GM21737 (cell line): ENCODE data around the gene NCOR1.
"Not testable (repeated sequence)": the region's sequence is repeated elsewhere in the genome, so short reads cannot be mapped to it uniquely, and the experiment has no call there.

ENCODE experiments used
- ATAC-seq: cut with Tn5 transposase; IDR thresholded peaks from one replicate; pipeline ENCODE4 v1.9.1; 2021; ENCODE audit warnings: mild to moderate bottlenecking, moderate library complexity; ENCODE audit not compliant: unreplicated experiment

Gene NCOR1

GRCh38 chr17:16152326-16152725 is 63.0 kb downstream of the NCOR1 start:
- ATAC-seq, result not testable (repeated sequence)

- no peak for ATAC-seq
These were observed 65.0 kb downstream of the NCOR1 start for GRCh38 chr17:16150251-16150856.

GRCh38 chr17:16148596-16148995 is 66.7 kb downstream of the NCOR1 start:
- no peak for ATAC-seq

GRCh38 chr17:16145319-16145890 is 69.9 kb downstream of the NCOR1 start:
- not testable (repeated sequence) for ATAC-seq

- ATAC-seq, result no peak
These were observed 73.6 kb downstream of the NCOR1 start for GRCh38 chr17:16141685-16142084.

DNA sequence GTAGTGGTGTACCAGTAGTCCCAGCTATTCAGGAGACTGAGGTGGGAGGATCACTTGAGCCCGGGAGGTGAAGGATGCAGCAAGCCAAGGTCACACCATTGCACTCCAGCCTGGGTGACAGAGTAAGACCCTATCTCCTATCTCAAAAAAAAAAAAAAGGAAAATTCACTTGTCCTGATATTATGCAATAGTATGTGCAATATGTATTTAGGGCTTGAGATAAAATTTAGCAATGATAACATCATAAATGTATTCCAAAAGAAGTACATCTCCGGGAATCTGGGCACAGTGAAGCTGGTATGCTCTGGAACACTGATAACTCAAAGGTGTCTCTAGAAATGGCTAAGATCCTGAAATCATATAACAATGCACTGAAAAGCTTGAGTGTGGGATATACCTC is 74.5 kb downstream of the NCOR1 start:
- no peak for ATAC-seq

DNA sequence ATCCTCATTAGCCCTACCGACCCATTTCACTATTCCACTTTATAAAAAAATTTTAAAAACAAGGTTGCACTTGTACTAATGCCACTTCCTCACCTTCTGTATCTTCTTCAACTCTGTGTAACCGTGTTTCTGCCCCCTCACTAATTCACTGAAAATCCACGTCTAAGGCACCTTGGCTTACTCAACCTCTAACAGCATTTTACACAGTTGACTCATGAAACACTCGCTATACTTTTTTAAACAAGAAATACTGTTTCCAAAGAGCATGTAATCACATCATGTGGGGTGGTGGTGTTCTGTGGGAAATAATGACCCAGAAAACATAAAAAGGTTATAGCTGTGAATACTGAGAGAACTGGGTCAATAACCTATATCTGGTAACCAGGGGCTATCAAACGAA is 79.9 kb downstream of the NCOR1 start:
- ATAC-seq, result no peak

- ATAC-seq, result no peak
These were observed 83.7 kb downstream of the NCOR1 start for GRCh38 chr17:16131593-16131992.

DNA sequence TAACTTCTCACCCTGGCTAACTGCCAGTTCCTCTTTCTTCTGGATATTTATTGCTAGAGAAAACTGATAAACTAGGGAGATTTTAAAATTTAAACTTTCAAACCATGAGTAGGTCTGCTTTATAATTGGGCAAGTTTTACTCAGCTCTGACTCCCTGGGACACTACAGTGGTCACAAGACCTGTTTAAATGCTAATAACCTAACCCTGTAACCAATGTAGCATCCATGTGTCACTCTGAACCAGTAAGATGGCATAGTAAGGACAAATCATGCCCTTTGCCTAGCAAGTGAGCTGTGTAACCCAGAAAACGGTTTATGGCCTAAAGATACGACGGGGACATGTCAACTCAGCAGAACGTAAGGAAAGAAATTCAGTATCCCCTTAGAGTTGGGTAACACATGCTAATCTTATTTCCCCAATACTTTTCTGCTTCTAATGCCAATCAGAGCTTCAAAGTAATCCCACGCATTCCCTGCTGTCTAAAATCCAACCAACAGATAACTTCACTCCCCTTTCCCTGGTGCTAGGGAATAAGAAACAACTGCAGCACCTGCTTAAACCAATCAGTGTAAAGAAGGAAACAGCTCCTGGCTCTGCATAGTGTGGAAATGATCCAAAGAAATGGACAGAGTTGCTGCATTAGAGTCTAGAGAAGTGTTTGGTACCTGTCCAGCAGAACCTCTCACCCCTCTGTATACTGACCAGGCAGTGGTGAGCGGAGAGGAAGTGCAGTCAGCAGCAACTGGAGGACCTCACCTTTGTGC is 85.7 kb downstream of the NCOR1 start:
- no peak for ATAC-seq

GRCh38 chr17:16123531-16123930 is 91.8 kb downstream of the NCOR1 start:
- ATAC-seq, result no peak

- no peak for ATAC-seq
These were observed 92.5 kb downstream of the NCOR1 start for GRCh38 chr17:16122697-16123434.

DNA sequence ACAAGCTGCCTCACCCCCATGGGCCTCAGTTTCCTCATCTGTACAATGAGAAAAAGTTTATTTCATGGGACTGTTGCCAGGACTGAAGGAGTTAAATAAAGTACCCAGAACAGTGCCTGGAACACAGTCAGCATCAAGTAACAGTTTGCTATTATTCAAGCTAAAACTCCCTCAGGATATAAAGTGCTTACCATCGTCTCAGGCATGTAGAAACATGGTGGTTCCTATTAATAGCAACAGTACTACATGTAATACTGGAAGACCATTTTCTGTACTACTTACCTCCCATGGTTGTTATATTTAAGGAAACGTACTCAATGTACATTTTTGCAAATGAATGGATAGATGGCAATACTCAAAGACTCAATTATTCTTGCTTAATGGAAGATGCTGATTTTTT is 93.4 kb downstream of the NCOR1 start:
- ATAC-seq, result no peak

GRCh38 chr17:16120937-16121336 is 94.4 kb downstream of the NCOR1 start:
- no peak for ATAC-seq

- ATAC-seq, result no peak
These were observed 98.2 kb downstream of the NCOR1 start for GRCh38 chr17:16117149-16117548.

DNA sequence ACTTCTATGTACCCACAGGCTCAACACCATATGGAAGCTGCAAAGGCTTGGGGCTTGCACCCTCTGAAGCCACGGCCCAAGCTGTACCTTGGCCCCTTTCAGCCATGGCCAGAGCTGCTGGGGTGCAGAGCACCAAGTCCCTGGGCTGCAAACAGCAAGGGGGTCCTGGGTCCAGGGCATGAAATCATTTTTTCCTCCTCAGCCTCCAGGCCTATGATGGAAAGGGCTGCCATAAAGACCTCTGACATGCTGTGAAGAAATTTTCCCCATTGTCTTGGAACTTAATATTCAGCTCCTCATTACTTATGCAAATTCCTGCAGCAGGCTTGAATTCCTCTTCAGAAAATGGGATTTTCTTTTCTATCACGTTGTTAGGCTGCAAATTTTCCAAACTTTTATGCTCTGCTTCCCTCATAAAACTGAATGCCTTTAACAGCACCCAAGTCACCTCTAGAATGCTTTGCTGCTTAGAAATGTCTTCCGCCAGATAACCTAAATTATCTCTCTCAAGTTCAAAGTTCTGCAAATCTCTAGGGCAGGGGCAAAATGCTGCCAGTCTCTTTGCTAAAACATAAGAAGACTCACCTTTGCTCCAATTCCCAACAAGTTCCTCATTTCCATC is 100.1 kb downstream of the NCOR1 start:
- not testable (repeated sequence) for ATAC-seq

GRCh38 chr17:16108871-16109270 is 106.5 kb downstream of the NCOR1 start:
- ATAC-seq, result no peak

- no peak for ATAC-seq
These were observed 106.9 kb downstream of the NCOR1 start for GRCh38 chr17:16108386-16108785.

DNA sequence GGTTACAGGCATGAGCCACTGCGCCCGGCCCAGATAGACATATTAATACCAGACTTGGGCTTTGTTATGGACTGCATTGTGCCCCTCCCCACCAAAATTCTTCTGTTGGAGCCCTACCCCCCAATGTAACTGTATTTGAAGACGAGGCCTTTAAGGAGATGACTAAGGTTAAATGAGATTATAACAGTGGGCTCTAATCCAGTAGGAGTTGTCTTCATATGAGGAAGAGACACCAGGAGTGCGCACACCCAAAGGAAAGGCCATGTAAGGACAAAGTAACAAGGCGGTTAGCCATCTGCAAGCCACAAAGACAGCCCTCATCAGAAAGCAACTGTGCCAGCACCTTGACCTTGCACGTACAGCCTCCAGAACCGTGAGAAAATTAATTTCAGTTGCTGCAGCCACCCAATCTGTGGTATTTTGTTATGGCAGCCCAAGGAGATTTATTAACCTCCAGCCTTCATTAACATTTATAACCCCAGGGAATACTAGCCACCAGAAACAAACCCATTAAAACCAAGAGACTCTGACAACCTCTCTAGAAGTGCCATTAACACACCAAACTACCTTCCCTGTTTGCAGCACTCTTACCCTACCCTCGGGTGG is 108.1 kb downstream of the NCOR1 start:
- no peak for ATAC-seq

DNA sequence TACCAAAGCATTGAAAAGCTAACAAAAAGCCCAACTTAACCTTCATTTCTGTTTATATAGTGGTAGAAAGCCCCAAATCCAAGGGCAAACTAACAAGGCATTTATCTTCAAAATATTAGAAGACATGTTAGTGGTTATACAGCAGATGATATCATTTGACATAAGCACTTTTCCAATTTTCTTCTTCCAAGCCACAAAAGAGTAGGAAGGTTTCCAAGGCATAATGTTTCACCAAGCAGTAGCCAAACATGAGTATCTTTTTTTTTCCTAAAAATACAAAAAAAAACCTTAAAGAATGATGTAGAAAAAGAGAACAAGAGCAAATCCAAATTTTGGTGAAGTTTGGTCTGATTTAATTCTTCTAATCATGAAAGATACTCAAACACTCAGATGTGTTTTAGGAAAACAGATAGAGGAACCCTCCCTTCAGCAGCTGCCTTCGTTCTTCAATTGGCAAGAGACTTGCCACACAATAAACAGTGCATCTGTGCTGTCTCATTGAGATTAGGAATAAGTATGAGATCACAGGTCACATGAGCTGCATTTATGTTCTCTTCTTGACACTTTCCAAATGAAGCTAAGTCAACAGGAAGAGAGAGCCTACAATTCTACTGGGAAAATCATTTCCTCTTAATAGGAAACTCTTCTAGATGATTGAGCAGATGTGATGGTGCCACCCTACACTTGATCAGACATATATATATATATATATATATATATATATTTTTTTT is 109.0 kb downstream of the NCOR1 start:
- ATAC-seq, result no peak

- ATAC-seq, result no peak
These were observed 111.1 kb downstream of the NCOR1 start for GRCh38 chr17:16104189-16104588.
